Fibroblast of villous mesenchyme (primary cell): ENCODE data around the gene OSBP2. TPM values are rescaled to one million over a fixed set of nuclear protein-coding genes. Genes with fewer than 3 reads are reported as not detected.
"Not testable (repeated sequence)": the region's sequence is repeated elsewhere in the genome, so short reads cannot be mapped to it uniquely, and the experiment has no call there.

Source experiments
- DNase-seq: peaks from one replicate; pipeline ENCODE4 v3.0.0-alpha.2; 2010; ENCODE audit warnings: low read depth
- H3K4me3 ChIP-seq: 2 replicates; pipeline ENCODE4 v1.5.1; 2011; ENCODE audit warnings: low read depth, mild to moderate bottlenecking, low read length
- CTCF ChIP-seq: IDR thresholded peaks from 2 replicates; pipeline ENCODE4 v1.5.1; 2012; ENCODE audit warnings: low read depth, mild to moderate bottlenecking, low read length; ENCODE audit not compliant: insufficient read depth
- total RNA-seq: library from RNA; depleted of rRNA; stranded (reverse); fragments of >200 nt; gene quantifications from 2 replicates; pipeline ENCODE4 v1.2.3, GENCODE V29; 2012

The OSBP2 gene
- total RNA-seq, 1 donor, result 0.43 TPM

DNA sequence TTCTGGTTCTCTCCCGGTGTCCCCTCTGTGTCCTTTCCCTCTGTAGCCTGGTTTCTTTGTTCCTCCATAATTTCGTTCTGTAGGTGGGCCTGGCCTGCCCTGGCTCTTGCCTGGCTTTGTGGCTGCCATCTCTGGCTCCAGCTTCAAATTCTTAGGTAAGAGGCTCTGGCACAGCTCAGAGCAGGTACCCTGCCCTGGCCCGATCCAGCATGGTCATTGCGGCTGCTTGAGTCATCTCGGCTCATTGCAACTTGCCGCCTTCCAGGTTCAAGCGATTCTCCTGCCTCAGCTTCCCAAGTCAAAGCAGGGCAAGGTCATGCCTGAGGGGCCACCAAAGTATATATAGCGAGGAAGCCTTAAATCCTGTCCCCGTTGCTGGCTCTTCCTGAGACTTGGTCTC is 76.0 kb downstream of the OSBP2 start:
- H3K4me3 ChIP-seq, result no peak overlapping the region
- no peak for DNase-seq
- no peak for TF ChIP-seq CTCF

DNA sequence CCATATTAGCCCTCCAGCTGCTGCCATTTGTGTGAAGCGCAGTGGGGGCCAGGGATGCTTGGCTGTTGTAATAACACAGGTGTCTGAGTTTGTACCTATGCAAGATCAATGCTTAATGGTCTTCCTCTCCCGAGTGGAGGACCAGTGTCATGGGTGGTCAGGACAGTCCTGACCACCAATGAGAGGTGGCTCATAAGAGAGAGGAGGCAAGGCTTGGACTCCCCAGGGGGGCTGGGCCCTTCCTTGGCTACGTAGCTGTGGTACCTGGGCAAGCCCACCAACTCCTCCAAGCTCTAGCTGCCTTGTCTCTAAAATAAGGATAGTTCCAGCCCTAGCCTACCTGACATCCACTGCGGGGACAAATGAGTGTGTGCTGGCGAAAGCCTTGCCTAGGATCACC is 79.2 kb downstream of the OSBP2 start:
- no peak overlapping the region for H3K4me3 ChIP-seq
- DNase-seq, result no peak
- TF ChIP-seq CTCF, result no peak

DNA sequence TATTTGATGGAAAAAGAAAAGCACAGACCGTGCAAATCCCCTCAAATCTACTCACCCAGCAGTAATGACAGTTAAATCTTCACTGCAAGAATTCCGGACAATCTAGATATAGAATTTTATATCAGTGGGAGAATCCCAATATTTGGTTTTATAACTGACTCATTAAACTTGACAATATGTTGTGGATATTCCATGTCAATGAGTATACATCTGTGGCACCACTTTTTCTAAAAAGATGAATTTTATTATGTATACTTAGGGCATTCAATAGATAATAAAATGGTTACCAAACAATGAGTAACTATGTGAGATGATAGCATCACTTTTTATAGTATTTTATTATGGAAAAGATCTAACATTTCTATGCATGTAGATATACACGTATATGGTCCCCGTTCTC is 79.9 kb downstream of the OSBP2 start:
- DNase-seq, result no peak
- TF ChIP-seq CTCF, result no peak
- H3K4me3 ChIP-seq, result no peak overlapping the region

DNA sequence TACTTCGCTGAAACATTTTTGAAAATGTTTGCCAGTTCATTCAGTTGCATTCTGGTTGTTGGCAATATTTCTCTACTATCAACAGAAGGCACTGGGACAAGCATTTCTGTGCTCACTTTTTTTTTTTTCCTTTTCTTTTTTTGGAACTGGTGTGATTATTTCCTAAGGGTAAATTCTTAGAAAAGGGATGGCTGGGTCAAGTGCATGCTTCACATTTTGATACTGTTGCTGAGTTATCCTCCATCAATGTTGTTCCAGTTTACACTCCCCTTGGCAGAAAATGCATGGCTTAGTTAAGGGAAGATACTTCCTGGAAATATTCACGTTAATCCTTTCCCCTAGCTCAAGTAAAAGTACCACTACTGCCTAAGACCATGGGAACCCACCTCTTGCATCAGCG is 81.8 kb downstream of the OSBP2 start:
- TF ChIP-seq CTCF, result no peak
- no peak overlapping the region for H3K4me3 ChIP-seq
- no peak for DNase-seq

- not testable (repeated sequence) for H3K4me3 ChIP-seq, DNase-seq
Observed at GRCh38 chr22:30777146-30777545, 82.5 kb downstream of the OSBP2 start.

- TF ChIP-seq CTCF, result no peak
- DNase-seq, result no peak
Observed at GRCh38 chr22:30777587-30777986, 82.9 kb downstream of the OSBP2 start.

GRCh38 chr22:30778261-30778660 is 83.6 kb downstream of the OSBP2 start:
- no peak for DNase-seq
- H3K4me3 ChIP-seq, result no peak overlapping the region
- no peak for TF ChIP-seq CTCF

More at GRCh38 chr22:30777587-30777986, 82.9 kb downstream of the OSBP2 start:
- H3K4me3 ChIP-seq, result no peak overlapping the region
